ENCODE measurements around the gene ASAP3.

Gene ASAP3

GRCh38 chr1:23469372-23469982 lies 14.5 kb downstream of the ASAP3 start:
- Histone ChIP-seq H3K27me3 (ENCODE audit: insufficient read depth, low read length, poor library complexity, severe bottlenecking) (no peaks in the 10 kb centered on the region), H2AFZ (ENCODE audit: low read length) (no peak overlapping the region), H3K9ac (ENCODE audit: low read depth, low read length, poor library complexity, severe bottlenecking) (no peak overlapping the region), H3F3A (ENCODE audit: low read depth) (no peaks in the 10 kb centered on the region), H3K9me3 (ENCODE audit: insufficient read depth, low read depth, low read length) (no peaks in the 10 kb centered on the region), H3K9me2 (replicated peaks; ENCODE audit: low read depth, low read length) (no peaks in the 10 kb centered on the region), H3K4me2 (ENCODE audit: low read depth, low read length, poor library complexity, severe bottlenecking) (no peak overlapping the region), H3K36me3 (ENCODE audit: insufficient read depth, low read length) (no peaks in the 10 kb centered on the region), H4K20me1 (ENCODE audit: insufficient read depth, low read length, poor library complexity, severe bottlenecking) (no peaks in the 10 kb centered on the region), H3K79me2 (ENCODE audit: insufficient read depth, low read length) (no peaks in the 10 kb centered on the region), H3K4me1 (ENCODE audit: insufficient read depth, low read length, poor library complexity, severe bottlenecking) (no peaks in the 10 kb centered on the region), H3K4me3 (ENCODE audit: low read length, poor library complexity, severe bottlenecking) (no peak overlapping the region)
- TF ChIP-seq CTCF (conservative IDR thresholded peaks at IDR 0.05; ENCODE audit: low read length) (no peak), EZH2phosphoT487 (IDR thresholded peaks at IDR 0.05; ENCODE audit: borderline replicate concordance) (no peak)

GRCh38 chr1:23466423-23466989 lies 17.5 kb downstream of the ASAP3 start:
- no peaks in the 10 kb centered on the region for H3K4me1 ChIP-seq (ENCODE audit: insufficient read depth, low read length, poor library complexity, severe bottlenecking)
- H3K4me2 ChIP-seq (ENCODE audit: low read depth, low read length, poor library complexity, severe bottlenecking), result no peak overlapping the region
- H4K20me1 ChIP-seq (ENCODE audit: insufficient read depth, low read length, poor library complexity, severe bottlenecking), result no peaks in the 10 kb centered on the region
- no peaks in the 10 kb centered on the region for H3K9me3 ChIP-seq (ENCODE audit: insufficient read depth, low read depth, low read length)
- H3K9ac ChIP-seq (ENCODE audit: low read depth, low read length, poor library complexity, severe bottlenecking), result no peak overlapping the region
- H3K79me2 ChIP-seq (ENCODE audit: insufficient read depth, low read length), result no peaks in the 10 kb centered on the region
- H3F3A ChIP-seq (ENCODE audit: low read depth), result no peaks in the 10 kb centered on the region
- no peaks in the 10 kb centered on the region for H3K9me2 ChIP-seq (replicated peaks; ENCODE audit: low read depth, low read length)
- H3K27me3 ChIP-seq (ENCODE audit: insufficient read depth, low read length, poor library complexity, severe bottlenecking), result no peaks in the 10 kb centered on the region
- H3K4me3 ChIP-seq (ENCODE audit: low read length, poor library complexity, severe bottlenecking), result no peak overlapping the region
- no peaks in the 10 kb centered on the region for H3K36me3 ChIP-seq (ENCODE audit: insufficient read depth, low read length)
- TF ChIP-seq EZH2phosphoT487 (IDR thresholded peaks at IDR 0.05; ENCODE audit: borderline replicate concordance) (no peak), CTCF (conservative IDR thresholded peaks at IDR 0.05; ENCODE audit: low read length) (no peak)
- H2AFZ ChIP-seq (ENCODE audit: low read length), result no peak overlapping the region

- no peak overlapping the region for H3K4me3 ChIP-seq (ENCODE audit: low read length, poor library complexity, severe bottlenecking)
- no peak overlapping the region for H3K4me2 ChIP-seq (ENCODE audit: low read depth, low read length, poor library complexity, severe bottlenecking)
- H2AFZ ChIP-seq (ENCODE audit: low read length), result no peak overlapping the region
- H3K27me3 ChIP-seq (ENCODE audit: insufficient read depth, low read length, poor library complexity, severe bottlenecking), result no peaks in the 10 kb centered on the region
- H3K9ac ChIP-seq (ENCODE audit: low read depth, low read length, poor library complexity, severe bottlenecking), result no peak overlapping the region
- TF ChIP-seq CTCF (conservative IDR thresholded peaks at IDR 0.05; ENCODE audit: low read length) (no peak), EZH2phosphoT487 (IDR thresholded peaks at IDR 0.05; ENCODE audit: borderline replicate concordance) (no peak)
- no peaks in the 10 kb centered on the region for H3K9me2 ChIP-seq (replicated peaks; ENCODE audit: low read depth, low read length)
- H3K9me3 ChIP-seq (ENCODE audit: insufficient read depth, low read depth, low read length), result no peaks in the 10 kb centered on the region
- no peaks in the 10 kb centered on the region for H3K36me3 ChIP-seq (ENCODE audit: insufficient read depth, low read length)
- H3F3A ChIP-seq (ENCODE audit: low read depth), result no peaks in the 10 kb centered on the region
- no peaks in the 10 kb centered on the region for H3K79me2 ChIP-seq (ENCODE audit: insufficient read depth, low read length)
- H3K4me1 ChIP-seq (ENCODE audit: insufficient read depth, low read length, poor library complexity, severe bottlenecking), result no peaks in the 10 kb centered on the region
- H4K20me1 ChIP-seq (ENCODE audit: insufficient read depth, low read length, poor library complexity, severe bottlenecking), result no peaks in the 10 kb centered on the region
Measured at GRCh38 chr1:23463286-23463685, 20.7 kb downstream of the ASAP3 start.
